Left ventricle myocardium inferior (tissue), 1 donor: ENCODE results near the gene GPR15LG. TPM values are rescaled to one million over a fixed set of nuclear protein-coding genes. Genes with fewer than 3 reads are reported as not detected.
"Not testable (repeated sequence)": the region's sequence is repeated elsewhere in the genome, so short reads cannot be mapped to it uniquely, and the experiment has no call there.

Source experiments
- DNase-seq: peaks from one replicate; pipeline ENCODE4 v3.0.0-alpha.2; 2020
- H3K27ac ChIP-seq: fragments of 200-600 bp; replicated peaks from 2 replicates; pipeline ENCODE4 v1.8.0; 2021
- H3K27me3 ChIP-seq: fragments of 200-600 bp; 2 replicates; pipeline ENCODE4 v1.8.0; 2021; ENCODE audit warnings: low read depth
- H3K36me3 ChIP-seq: fragments of 200-600 bp; 2 replicates; pipeline ENCODE4 v1.8.0; 2021
- H3K4me1 ChIP-seq: fragments of 200-600 bp; 2 replicates; pipeline ENCODE4 v1.8.0; 2021
- H3K4me3 ChIP-seq: fragments of 200-600 bp; 2 replicates; pipeline ENCODE4 v1.8.0; 2021; ENCODE audit warnings: mild to moderate bottlenecking, moderate library complexity
- H3K9me3 ChIP-seq: fragments of 200-600 bp; replicated peaks from 2 replicates; pipeline ENCODE4 v1.8.0; 2021
- intact Hi-C: fragments of 100-400 bp; cut with micrococcal nuclease; formaldehyde crosslinking; loops from one replicate; pipeline ENCODE4 v1.11.0; 2022
- total RNA-seq: library from RNA; stranded (reverse); fragmentation: NEBNext Ultra II Directional; extraction: Animal tissue kit (Norgen Biotek cat#: 25700); gene quantifications from one replicate; pipeline ENCODE4 v1.2.1, GENCODE V29; 2021
- TF ChIP-seq, protein P1 (sequence below): fragments of 200-600 bp; IDR thresholded peaks from 2 replicates; pipeline ENCODE4 v1.8.0; 2021; ENCODE audit warnings: antibody characterized with exemption, mild to moderate bottlenecking, borderline replicate concordance
- donor health status: DM: no; HTN: yes; CAD: no; lungs with severe emphysema.

Gene GPR15LG
- total RNA-seq, 1 donor from 2014 or later, result not detected

DNA sequence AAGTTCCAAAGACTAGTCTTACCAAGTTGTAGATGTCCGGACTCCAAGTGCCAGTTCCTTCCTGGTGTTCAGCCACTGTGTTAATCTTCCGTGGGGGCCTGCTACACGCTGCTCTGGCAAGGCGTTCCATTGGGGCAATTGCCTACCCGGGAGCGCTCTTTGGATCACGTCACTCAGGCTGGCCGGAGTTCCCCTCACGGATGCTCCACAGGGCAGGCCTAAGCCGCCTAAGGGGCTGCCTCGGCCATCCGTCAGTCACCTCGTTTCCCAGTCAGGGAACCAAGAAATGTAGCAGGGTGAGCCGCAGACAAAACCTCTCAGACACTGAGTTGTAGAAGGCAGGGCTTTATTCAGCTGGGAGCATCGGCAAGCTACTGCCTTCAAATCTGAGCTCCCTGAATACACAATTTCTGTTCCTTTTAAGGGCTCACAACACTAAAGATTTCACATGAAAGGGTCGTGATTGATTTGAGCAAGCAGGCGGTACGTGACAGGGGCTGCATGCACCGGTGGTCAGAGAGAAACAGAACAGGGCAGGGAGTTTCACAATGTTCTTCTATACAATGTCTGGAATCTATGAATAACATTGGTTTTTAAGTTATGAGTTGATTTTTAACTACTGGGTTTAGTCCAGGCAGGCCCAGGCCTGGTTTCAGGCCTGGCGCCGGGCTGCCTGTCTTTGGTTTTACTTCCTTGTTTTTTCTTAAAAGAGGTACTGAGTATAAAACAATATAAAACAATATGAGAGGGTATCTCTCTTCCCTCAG is 1.7 kb upstream of the GPR15LG start:
- H3K36me3 ChIP-seq, H3K27me3 ChIP-seq, H3K4me3 ChIP-seq, intact Hi-C loops, H3K27ac ChIP-seq, DNase-seq, H3K4me1 ChIP-seq, H3K9me3 ChIP-seq: not testable (repeated sequence)

GRCh38 chr10:84172467-84173356 is 889 bp upstream of the GPR15LG start:
- DNase-seq, result no peak
- no peaks in the 10 kb centered on the region for H3K4me1 ChIP-seq
- H3K36me3 ChIP-seq, result no peaks in the 10 kb centered on the region
- H3K27ac ChIP-seq, result no peak overlapping the region
- TF ChIP-seq, protein P1, sequence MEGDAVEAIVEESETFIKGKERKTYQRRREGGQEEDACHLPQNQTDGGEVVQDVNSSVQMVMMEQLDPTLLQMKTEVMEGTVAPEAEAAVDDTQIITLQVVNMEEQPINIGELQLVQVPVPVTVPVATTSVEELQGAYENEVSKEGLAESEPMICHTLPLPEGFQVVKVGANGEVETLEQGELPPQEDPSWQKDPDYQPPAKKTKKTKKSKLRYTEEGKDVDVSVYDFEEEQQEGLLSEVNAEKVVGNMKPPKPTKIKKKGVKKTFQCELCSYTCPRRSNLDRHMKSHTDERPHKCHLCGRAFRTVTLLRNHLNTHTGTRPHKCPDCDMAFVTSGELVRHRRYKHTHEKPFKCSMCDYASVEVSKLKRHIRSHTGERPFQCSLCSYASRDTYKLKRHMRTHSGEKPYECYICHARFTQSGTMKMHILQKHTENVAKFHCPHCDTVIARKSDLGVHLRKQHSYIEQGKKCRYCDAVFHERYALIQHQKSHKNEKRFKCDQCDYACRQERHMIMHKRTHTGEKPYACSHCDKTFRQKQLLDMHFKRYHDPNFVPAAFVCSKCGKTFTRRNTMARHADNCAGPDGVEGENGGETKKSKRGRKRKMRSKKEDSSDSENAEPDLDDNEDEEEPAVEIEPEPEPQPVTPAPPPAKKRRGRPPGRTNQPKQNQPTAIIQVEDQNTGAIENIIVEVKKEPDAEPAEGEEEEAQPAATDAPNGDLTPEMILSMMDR, result no peak
- no peaks in the 10 kb centered on the region for H3K9me3 ChIP-seq
- intact Hi-C loops, result no loop called here
- no peaks in the 10 kb centered on the region for H3K27me3 ChIP-seq
- no peak overlapping the region for H3K4me3 ChIP-seq

DNA sequence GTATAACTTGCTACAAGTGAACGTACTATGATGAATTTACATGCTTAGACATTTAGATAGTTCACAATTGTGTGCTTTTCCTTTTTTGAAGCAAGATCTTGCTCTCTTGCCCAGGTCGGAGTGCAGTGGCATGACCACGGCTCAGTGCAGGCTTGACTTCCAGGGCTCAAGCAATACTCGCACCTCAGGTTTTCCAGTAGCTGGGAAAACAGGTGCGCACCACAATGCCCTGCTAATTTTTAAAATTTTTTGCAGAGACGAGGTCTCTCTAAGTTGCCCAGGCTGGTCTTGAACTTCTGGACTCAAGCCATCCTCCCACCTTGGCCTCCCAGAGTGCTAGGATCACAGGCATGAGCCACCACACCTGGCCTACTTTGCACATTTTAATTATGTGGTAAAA is 1.8 kb downstream of the GPR15LG start:
- Histone ChIP-seq H3K4me1 (no peaks in the 10 kb centered on the region), H3K36me3 (no peaks in the 10 kb centered on the region), H3K27ac (no peak overlapping the region), H3K27me3 (no peaks in the 10 kb centered on the region), H3K9me3 (no peaks in the 10 kb centered on the region), H3K4me3 (no peak overlapping the region)
- TF ChIP-seq, protein P1, result no peak
- intact Hi-C loops, result no loop called here
- no peak for DNase-seq

DNA sequence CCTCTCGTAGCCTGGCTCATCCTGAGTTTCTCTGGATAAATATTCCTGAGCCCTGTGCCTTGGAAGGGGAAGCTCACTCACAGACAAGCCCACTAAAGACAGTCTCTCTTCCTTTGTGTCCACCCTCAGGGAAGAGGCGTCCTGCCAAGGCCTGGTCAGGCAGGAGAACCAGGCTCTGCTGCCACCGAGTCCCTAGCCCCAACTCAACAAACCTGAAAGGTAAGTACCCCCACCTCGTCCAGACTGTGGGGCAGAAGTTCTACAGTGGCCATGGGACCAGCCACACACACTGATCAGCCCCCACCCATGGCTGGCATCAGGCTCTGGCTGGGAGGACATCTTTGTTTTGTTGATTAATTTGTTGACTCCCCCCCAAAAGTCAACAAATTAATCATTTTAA is 2.8 kb downstream of the GPR15LG start:
- Histone ChIP-seq H3K27ac (no peak overlapping the region), H3K9me3 (no peaks in the 10 kb centered on the region), H3K4me3 (no peak overlapping the region), H3K27me3 (no peaks in the 10 kb centered on the region), H3K36me3 (no peaks in the 10 kb centered on the region), H3K4me1 (no peaks in the 10 kb centered on the region)
- DNase-seq, result no peak
- intact Hi-C loops, result no loop called here
- TF ChIP-seq, protein P1, result no peak

DNA sequence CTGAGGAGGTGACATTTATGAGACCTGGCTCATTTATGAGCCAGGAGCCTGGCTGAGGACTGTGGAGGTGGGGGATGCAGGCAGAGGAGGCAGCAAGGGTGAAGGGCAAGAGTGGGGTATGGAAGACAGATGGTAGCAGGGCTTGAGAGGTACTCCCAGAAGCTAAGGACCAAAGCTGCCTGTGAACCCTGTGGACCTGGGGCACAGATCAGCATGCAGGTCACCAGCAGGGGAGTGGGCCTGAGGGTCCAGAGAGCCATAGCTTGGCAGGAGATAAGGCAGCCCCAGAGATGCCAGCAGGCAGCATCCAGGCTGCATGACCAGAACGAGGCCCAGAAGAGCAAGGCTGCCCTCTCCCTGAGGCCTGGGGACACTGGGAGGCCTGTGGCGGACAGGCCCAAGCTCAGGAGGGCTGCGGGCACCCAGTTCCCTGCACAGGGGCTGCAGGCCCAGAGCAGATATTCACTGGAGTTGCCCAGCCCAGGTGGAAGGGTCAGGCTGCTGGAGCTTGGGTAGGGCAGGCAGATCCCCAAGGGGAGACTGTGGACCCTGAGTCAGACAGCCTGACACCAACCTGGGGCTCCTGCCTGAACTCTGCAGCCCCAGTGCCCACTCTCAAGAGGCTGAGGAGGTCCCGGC is 3.4 kb downstream of the GPR15LG start:
- no peaks in the 10 kb centered on the region for H3K9me3 ChIP-seq
- H3K36me3 ChIP-seq, result no peaks in the 10 kb centered on the region
- intact Hi-C loops, result no loop called here
- TF ChIP-seq, protein P1, result no peak
- H3K4me3 ChIP-seq, result no peak overlapping the region
- H3K27ac ChIP-seq, result no peak overlapping the region
- H3K27me3 ChIP-seq, result no peaks in the 10 kb centered on the region
- no peaks in the 10 kb centered on the region for H3K4me1 ChIP-seq
- no peak for DNase-seq
